Limb (tissue), 2 donors: Measurements from ENCODE around the gene FCN3.
A peak's percentile ranks its signal among the peaks of the same experiment; 100 is the strongest.

Source experiments
- DNase-seq, 2 donors: peaks; one replicate each; pipeline ENCODE4 v3.0.0-alpha.2; 2016; ENCODE audit errors: extremely low spot score in 2 of 2

Gene FCN3

GRCh38 chr1:27380766-27381733, 6.4 kb upstream of the FCN3 start:
- no peak for DNase-seq

GRCh38 chr1:27380224-27380623, 5.6 kb upstream of the FCN3 start:
- DNase-seq, result no peak

- DNase-seq, result no peak
These were observed 5.0 kb upstream of the FCN3 start for GRCh38 chr1:27379564-27380122.

- no peak for DNase-seq
These were observed 3.3 kb upstream of the FCN3 start for GRCh38 chr1:27377760-27378495.

- DNase-seq, result no peak
These were observed 1.6 kb downstream of the FCN3 start for GRCh38 chr1:27372808-27373690.

DNA sequence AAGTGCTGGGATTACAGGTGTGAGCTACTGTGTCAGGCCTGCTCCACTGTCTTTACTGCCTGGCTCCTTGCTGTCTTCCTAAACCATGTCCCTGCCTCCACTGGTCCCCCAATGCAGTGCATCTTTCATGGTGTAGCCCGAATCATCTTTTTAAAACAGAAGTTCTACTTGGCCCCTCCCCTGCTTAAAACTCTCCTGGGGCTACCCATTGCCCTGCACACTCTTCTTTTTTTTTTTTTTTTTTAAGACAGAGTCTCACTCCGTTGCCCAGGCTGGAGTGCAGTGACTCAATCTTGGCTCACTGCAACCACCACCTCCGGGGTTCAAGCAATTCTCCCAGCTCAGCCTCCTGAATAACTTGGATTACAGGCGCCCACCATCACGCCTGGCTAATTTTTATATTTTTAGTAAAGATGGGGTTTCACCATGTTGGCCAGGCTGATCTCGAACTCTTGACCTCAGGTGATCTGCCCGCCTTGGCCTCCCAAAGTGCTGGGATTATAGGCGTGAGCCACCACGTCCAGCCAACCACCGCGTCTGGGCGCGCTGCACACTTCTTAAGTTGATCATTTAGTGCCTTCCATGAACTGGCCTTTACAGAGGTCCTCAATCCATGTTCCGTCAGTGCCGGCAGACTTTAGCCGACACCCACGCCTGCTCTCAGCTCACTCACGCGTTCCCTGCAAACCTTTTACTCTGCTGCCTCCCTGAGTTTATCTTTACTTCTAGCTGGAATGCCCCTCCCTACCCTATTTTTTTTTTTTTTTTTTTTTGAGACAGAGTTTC, 2.4 kb downstream of the FCN3 start:
- DNase-seq, result no peak

DNA sequence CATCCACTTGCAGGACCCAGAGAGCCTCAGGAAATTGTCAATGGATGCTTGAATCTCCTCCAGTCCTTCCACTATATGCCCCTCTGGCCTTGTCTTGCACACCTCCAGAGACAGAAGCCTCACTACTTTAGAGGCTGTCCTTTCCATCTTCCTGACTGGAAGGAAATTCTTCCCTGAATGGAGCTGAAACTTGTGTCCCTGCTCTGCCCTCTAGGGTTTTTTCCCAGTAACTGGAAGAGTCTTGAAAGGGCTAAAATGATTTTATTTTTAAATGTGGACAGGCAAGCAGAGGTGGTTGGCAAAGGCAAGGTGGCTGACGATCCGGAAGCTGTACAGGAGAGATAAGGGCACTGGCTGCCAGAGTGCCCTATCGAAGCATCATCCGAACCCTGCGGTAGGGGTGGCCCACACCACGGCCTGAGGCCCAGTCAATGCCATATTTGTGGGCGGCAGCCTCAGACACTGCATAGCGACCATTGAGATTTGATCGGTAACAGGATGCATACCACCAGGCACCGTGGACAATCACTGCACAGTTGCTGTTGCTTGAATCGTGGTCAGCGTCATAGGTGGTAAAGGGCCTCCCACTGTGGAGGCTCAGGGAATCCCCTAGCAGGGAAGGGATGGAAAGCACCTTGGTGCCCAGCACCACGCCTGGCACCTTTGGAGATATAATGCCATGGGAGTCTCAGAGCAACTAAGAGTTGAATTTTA, 5.6 kb downstream of the FCN3 start:
- no peak for DNase-seq

- DNase-seq, result no peak
These were observed 7.4 kb downstream of the FCN3 start for GRCh38 chr1:27367160-27367650.

GRCh38 chr1:27366411-27367159, 8.0 kb downstream of the FCN3 start, which contains the start of gene MAP3K6:
TSS of gene MAP3K6 (minus strand) at chr1:27366961. CDS start at chr1:27366597, 364 bp downstream.
- DNase-seq, result peak; percentile 67 to 77

DNA sequence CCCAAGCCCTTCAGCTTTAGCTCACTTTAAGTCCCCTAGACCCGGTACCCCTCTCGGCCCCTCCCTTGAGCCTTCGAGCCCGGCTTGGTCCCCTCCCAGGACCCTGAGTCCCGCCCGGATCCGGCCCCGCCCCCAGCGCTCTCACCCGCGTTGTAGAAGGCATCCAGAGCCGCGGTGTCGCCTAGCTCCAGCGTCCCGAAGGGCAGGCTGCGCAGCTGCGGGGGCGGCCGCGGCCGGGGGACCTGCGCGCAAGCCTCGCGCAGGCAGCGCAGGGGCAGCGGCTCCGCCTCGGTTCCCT, 8.6 kb downstream of the FCN3 start:
- DNase-seq, result peak; percentile 66 to 85

- DNase-seq, result peak; percentile 86 to 88
These were observed 9.1 kb downstream of the FCN3 start for GRCh38 chr1:27365372-27366112.

DNA sequence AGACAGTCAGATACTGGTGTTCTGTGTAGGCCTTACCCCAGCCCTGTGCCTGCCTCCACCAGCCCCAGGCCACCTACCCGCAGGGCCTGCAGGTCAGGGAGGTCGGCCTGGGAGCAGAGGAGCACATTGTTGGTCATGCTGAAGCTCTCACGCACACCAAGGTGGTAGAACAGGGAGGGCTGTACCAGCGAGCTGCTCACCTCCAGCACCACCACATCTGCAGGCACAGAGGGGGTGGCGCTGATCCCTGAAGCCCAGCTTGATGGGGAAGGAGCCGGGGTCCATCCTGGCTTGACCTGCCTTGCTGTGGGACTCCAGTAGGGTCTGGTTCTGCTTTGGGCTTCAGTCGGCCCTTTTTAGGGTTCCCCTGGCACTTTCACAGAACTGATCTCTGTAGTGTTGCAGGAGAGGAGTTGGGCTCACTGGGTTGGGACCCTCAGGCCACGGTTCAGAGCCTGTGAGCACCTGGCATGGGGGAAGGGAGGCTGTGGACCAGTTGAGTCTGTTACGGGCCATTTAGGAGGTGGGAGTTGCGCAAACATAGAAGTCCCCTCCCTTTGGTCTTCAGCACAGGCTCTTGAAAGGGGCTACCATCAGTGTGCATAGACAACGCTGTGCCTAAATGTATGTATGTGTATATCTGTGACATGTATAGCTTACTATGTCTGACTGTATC, 9.8 kb downstream of the FCN3 start:
- DNase-seq, result no peak

GRCh38 chr1:27363766-27364695, 10.6 kb downstream of the FCN3 start:
- DNase-seq, result no peak

DNA sequence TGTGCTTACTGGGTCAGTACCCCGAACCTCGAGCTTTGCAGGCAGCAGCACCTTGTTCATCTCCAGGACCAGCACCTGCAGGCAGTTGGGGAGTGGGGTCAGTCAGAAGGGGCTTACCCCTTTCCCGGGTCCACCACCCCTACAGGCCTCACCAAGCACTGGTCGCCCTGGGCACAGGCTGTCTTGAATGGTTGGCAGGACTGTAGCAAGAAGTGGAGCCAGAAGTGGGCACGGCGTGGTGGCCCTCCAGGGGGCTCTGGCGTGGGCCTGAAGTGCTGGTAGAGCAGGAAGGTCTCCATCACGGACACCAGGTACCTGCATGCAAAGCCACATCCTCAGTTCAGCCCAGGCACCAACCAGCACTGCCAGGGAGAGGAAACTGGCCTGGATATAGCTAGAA, 13.1 kb downstream of the FCN3 start:
- no peak for DNase-seq

- no peak for DNase-seq
These were observed 13.6 kb downstream of the FCN3 start for GRCh38 chr1:27361044-27361402.

DNA sequence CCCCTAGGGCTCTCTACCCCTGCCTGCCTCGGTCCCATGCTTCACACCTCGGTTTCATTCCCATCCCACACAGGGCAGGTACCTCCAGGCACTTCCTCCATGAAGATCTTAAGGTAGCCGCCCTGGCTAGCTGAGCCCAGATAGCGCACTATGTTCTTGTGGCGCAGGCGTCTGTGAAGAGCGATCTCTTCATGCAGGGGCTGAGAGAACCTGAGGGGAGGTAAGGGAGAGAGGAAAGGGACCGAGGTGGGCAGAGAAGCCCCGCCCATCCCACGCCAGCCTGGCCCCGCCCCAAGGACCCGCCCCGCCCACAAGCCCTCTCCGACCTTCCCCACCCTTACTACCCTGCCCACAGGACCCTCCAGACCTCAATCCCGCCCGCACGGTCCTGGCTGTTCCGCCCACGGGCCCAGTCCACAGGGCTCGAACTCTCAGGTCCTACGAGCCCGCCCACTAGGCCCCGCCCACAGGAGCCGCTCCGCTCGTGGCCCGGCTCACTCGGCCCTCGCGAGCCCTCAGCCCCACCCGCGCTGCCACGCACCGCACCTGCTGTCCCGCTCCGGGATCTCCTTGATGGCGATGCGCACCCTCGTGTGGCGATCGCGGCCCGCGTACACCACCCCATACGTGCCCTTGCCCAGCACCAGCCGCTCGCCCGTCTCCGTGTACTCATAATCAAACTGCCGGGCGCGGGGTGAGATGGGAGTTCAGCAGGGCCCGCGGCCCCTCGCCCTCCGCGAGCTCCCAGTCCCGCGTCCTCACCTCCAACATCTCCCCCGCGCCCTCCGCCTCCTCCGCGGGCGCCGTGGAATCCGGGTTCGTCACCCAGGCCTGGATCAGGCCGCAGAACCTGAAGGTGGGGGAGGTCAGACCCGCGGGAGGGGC, 14.2 kb downstream of the FCN3 start:
- peak in 1 of 2 donors; percentile 53 for DNase-seq
